Adipocyte (in vitro differentiated cells): ENCODE results near the gene PRDM5.
"Not testable (repeated sequence)": the region's sequence is repeated elsewhere in the genome, so short reads cannot be mapped to it uniquely, and the experiment has no call there.

Experiments used
- DNase-seq: peaks from one replicate; pipeline ENCODE4 v3.0.0-alpha.2; 2015; ENCODE audit warnings: low read depth
- H3K27me3 ChIP-seq: replicated peaks from 2 replicates; pipeline ENCODE4 v1.7.0; 2013; ENCODE audit warnings: mild to moderate bottlenecking, low read length, moderate library complexity; ENCODE audit not compliant: control insufficient read depth, insufficient read depth
- H3K36me3 ChIP-seq: 2 replicates; pipeline ENCODE4 v1.7.0; 2013; ENCODE audit warnings: low read length, mild to moderate bottlenecking, moderate library complexity; ENCODE audit not compliant: control insufficient read depth, insufficient read depth, severe bottlenecking
- H3K4me1 ChIP-seq: 2 replicates; pipeline ENCODE4 v1.7.0; 2013; ENCODE audit warnings: mild to moderate bottlenecking, low read length, moderate library complexity; ENCODE audit not compliant: control insufficient read depth, insufficient read depth
- H3K4me3 ChIP-seq: 2 replicates; pipeline ENCODE4 v1.7.0; 2013; ENCODE audit warnings: mild to moderate bottlenecking, low read length, moderate library complexity
- H3K9ac ChIP-seq: 2 replicates; pipeline ENCODE4 v1.7.0; 2013; ENCODE audit warnings: mild to moderate bottlenecking, low read length, moderate library complexity
- H3K9me3 ChIP-seq: 2 replicates; pipeline ENCODE4 v1.7.0; 2013; ENCODE audit warnings: mild to moderate bottlenecking, low read length, moderate library complexity; ENCODE audit not compliant: control insufficient read depth

PRDM5 gene

DNA sequence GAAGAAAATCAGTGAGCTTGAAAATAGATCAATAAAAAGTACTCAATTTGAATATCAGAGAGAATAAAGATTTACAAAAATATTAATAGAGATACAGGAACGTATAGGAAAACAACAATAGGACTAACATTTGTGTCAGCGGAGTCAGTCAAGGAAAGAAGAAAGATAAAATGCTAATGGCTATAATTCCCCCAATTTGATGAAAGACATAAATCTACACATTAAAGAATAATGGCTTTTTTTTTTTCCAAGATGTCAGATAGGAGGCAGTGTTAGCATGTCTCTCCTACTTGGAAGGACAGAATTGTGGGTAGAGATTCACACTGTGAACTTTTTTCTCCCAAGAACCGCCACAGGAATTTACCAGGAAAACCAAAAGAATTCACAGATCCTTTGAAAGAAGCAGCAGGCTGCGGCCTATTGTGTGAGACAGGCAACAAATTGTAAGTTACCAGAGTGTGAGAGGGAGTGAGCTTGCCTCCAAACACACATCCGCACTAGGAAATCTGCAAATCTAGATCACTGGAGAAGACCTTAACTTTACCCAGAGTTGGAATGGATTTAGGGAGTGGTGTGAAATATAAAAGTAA lies 249.9 kb downstream of the PRDM5 start:
- Histone ChIP-seq H3K9ac (no peak overlapping the region), H3K27me3 (no peaks in the 10 kb centered on the region), H3K4me1 (no peaks in the 10 kb centered on the region), H3K9me3 (peaks cover 24% of the 10 kb centered on the region), H3K36me3 (no peaks in the 10 kb centered on the region), H3K4me3 (no peak overlapping the region)
- DNase-seq: no peak

DNA sequence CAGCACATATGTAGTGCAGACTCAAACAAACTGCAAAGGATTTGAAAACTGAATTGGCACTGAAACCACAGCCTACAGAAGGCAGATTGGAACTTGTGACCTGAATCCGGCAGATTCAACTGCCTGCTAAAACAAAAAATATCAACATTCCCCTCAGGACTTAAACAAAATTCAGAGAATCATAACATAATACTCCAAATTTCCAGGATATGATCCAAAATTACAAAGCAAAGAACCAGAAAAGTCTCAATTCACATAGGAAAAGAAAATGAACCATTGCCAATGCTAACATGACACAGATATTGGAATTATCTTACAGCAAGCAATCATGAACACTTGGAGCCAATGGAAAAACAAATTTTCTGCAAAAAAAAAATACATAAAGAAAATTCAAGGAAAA lies 250.4 kb downstream of the PRDM5 start:
- no peaks in the 10 kb centered on the region for H3K27me3 ChIP-seq
- no peak overlapping the region for H3K9ac ChIP-seq
- H3K36me3 ChIP-seq: no peaks in the 10 kb centered on the region
- H3K9me3 ChIP-seq: peaks cover 24% of the 10 kb centered on the region
- H3K4me1 ChIP-seq: no peaks in the 10 kb centered on the region
- no peak overlapping the region for H3K4me3 ChIP-seq
- DNase-seq: no peak

DNA sequence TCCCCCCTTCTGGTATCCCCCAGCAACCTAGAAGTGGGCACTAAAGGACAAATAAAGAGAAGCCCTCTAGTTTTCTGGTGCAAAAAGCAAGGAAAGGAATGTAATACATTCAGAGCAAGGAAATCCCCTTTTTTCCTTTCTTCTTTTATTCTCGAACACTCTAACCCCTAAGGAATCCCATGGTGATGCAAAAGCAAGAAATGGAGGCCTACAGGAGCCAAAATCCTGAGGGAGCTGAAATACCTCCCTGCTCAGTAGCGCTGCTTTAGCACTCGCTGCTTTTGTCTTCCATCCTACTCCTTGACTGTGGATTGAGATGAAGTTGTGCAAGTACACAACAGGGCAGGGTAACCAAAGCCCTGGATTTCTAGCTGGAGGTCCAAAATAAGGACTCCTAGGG lies 251.0 kb downstream of the PRDM5 start:
- no peaks in the 10 kb centered on the region for H3K36me3 ChIP-seq
- no peaks in the 10 kb centered on the region for H3K4me1 ChIP-seq
- no peak for DNase-seq
- no peak overlapping the region for H3K9ac ChIP-seq
- no peak overlapping the region for H3K4me3 ChIP-seq
- peaks cover 24% of the 10 kb centered on the region for H3K9me3 ChIP-seq
- H3K27me3 ChIP-seq: no peaks in the 10 kb centered on the region

DNA sequence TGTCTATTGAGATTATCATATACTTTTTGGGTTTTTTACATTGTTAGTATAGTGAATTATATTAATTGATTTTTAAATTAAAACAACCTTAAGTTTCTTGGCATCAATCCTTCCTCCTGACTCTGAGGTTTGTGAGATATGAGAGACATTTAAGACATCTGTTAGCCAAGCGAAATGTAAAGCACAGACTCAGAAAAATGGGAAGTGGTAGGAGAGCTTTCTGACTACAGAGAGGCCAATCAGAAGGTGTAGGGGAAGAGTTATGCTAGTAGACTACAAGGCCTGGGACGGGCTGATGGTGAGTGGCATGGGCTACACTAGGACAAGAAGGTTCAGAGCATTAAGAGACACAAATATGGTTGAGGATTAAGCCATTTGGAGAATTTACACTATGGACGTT lies 255.4 kb downstream of the PRDM5 start:
- H3K4me3 ChIP-seq: no peak overlapping the region
- no peaks in the 10 kb centered on the region for H3K36me3 ChIP-seq
- H3K9ac ChIP-seq: no peak overlapping the region
- H3K4me1 ChIP-seq: no peaks in the 10 kb centered on the region
- no peaks in the 10 kb centered on the region for H3K27me3 ChIP-seq
- no peak for DNase-seq
- H3K9me3 ChIP-seq: peaks cover 7% of the 10 kb centered on the region

DNA sequence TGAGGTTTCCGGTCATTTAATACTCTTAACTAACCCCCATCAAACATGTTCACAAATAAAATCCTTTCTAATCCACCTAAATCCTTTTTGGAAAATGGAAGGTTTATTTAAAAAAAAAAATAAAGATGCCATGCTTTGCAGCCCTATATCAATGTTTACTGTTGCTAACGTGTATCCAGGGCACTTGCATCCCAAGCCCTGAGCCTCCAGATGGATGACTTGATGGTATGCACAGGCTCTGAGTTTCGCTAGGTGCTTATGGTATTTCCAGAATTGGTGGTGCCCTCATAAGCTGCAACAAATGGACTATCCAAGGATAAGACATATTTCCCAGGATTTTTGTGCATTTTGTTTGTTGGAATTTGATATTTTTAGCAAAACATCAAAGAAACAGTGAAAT lies 257.7 kb downstream of the PRDM5 start:
- Histone ChIP-seq H3K27me3 (no peaks in the 10 kb centered on the region), H3K4me1 (no peaks in the 10 kb centered on the region), H3K9me3 (no peaks in the 10 kb centered on the region), H3K36me3 (no peaks in the 10 kb centered on the region), H3K4me3 (no peak overlapping the region), H3K9ac (no peak overlapping the region)
- no peak for DNase-seq

DNA sequence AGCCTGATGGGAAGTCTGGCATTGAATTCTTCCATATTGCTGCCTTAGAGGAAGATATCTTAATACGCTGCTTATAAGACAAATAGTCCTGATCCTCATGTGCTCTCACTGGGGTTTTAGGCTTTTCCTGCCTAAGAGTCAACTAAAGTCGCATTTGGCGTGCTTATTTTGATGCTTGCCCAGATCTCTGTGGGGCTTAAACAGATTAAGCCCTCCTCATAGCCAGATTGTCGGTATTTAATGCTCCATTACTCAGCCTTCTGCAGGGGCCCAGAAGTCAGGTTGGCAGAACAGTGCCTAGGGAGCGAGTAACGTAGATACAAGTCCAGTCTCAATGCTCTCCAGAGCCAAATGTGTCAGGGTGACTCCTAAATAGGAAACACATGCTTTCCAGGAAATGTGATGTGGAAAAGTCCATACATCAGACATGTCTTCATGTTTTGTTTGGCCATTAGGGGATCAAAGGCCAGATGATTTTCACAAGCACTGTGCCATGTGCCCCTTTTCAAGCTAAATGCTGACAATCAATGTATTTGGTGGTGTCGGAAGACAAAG lies 262.8 kb downstream of the PRDM5 start:
- no peaks in the 10 kb centered on the region for H3K9me3 ChIP-seq
- H3K27me3 ChIP-seq: no peaks in the 10 kb centered on the region

DNA sequence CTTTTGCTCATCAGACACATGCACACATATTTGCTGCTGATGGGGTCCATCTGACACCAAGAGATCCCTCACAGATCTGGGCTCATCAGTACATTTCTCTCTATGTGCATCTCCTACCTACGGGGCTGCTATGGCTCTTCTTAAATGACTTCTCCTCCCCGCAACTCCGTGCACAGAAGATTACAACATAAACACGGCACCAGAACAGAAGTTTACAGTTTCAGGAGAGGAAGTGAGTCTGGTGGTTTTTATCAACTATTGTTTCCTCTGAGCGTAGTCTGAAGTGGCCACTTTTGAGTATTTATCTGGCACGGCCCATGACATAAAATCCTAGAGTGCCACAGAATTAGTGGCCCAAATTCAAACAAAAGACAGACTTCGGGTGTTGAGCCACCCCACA lies 263.8 kb downstream of the PRDM5 start:
- H3K36me3 ChIP-seq: no peaks in the 10 kb centered on the region
- no peak for DNase-seq
- no peaks in the 10 kb centered on the region for H3K4me1 ChIP-seq
- H3K27me3 ChIP-seq: no peaks in the 10 kb centered on the region
- H3K9ac ChIP-seq: no peak overlapping the region
- H3K4me3 ChIP-seq: no peak overlapping the region
- no peaks in the 10 kb centered on the region for H3K9me3 ChIP-seq

More for the DNA sequence above, 262.8 kb downstream of the PRDM5 start:
- Histone ChIP-seq H3K9ac (no peak overlapping the region), H3K4me3 (no peak overlapping the region), H3K4me1 (no peaks in the 10 kb centered on the region), H3K36me3 (no peaks in the 10 kb centered on the region)
- DNase-seq: no peak

DNA sequence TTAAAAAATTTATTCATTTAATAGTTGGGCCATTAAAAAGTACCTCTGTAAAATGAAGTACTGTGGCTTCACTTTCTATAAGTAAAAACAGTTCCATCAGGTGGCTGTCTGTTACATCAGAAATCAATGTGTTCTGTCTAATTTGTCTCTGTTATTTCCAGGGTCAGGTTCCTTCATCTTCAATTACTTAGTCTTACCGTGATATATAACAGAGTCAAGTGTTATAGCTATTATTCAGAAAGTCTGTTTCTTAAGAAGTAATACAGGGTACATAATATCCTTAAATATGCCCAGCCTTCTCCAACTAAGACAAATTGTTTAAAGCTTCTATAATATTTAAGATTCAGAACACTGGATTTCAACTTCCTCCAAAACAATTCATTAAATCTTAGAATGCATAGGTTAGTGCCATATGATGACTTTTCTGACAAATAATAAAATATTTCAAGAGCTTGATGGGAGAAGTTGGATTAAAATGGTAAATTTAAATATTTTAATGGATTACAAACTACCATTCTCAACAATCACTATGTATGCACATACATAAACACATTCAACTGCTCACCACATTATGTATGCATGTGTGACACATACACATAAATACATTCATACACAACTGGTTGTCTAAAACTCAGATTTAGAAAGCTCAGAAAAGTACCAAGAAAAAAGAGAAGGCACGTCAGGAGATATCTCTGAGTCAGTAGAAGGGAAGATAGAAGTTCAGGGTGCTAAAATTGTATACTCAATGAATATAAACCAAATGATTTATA lies 268.5 kb downstream of the PRDM5 start:
- Histone ChIP-seq H3K4me1 (no peaks in the 10 kb centered on the region), H3K9ac (no peak overlapping the region), H3K27me3 (no peaks in the 10 kb centered on the region), H3K9me3 (no peaks in the 10 kb centered on the region), H3K36me3 (no peaks in the 10 kb centered on the region), H3K4me3 (no peak overlapping the region)
- peak; percentile 66 for DNase-seq

DNA sequence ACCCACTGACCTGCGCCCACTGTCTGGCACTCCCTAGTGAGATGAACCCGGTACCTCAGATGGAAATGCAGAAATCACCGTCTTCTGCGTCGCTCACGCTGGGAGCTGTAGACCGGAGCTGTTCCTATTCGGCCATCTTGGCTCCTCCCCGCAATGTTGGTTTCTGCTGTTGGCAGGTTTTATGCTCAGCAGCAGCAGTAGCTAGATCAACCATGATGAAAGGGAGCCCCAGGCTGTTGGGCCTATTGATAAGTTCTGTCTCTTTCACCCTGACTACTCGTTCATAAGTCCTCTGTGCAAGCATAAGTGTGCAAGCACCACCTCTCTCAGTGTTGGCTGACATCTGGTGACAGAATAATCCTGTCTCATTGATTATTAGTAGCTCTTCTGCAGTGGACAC lies 274.2 kb downstream of the PRDM5 start:
- H3K4me1 ChIP-seq, DNase-seq, H3K36me3 ChIP-seq, H3K9ac ChIP-seq, H3K27me3 ChIP-seq, H3K4me3 ChIP-seq, H3K9me3 ChIP-seq: not testable (repeated sequence)
